HG02870 (cell line): ENCODE data around the gene CAPN5.
"Not testable (repeated sequence)": the region's sequence is repeated elsewhere in the genome, so short reads cannot be mapped to it uniquely, and the experiment has no call there.

Source experiments
- ATAC-seq: cut with Tn5 transposase; IDR thresholded peaks from one replicate; pipeline ENCODE4 v1.9.1; 2021; ENCODE audit warnings: mild to moderate bottlenecking, moderate library complexity; ENCODE audit not compliant: unreplicated experiment

Gene CAPN5

GRCh38 chr11:77094841-77095365 is 28.1 kb downstream of the CAPN5 start:
- no peak for ATAC-seq

GRCh38 chr11:77095551-77096490 is 29.1 kb downstream of the CAPN5 start:
- no peak for ATAC-seq

GRCh38 chr11:77096591-77097019 is 29.8 kb downstream of the CAPN5 start:
- ATAC-seq, result no peak

- ATAC-seq, result not testable (repeated sequence)
Measured at GRCh38 chr11:77097180-77097579, 30.4 kb downstream of the CAPN5 start.

DNA sequence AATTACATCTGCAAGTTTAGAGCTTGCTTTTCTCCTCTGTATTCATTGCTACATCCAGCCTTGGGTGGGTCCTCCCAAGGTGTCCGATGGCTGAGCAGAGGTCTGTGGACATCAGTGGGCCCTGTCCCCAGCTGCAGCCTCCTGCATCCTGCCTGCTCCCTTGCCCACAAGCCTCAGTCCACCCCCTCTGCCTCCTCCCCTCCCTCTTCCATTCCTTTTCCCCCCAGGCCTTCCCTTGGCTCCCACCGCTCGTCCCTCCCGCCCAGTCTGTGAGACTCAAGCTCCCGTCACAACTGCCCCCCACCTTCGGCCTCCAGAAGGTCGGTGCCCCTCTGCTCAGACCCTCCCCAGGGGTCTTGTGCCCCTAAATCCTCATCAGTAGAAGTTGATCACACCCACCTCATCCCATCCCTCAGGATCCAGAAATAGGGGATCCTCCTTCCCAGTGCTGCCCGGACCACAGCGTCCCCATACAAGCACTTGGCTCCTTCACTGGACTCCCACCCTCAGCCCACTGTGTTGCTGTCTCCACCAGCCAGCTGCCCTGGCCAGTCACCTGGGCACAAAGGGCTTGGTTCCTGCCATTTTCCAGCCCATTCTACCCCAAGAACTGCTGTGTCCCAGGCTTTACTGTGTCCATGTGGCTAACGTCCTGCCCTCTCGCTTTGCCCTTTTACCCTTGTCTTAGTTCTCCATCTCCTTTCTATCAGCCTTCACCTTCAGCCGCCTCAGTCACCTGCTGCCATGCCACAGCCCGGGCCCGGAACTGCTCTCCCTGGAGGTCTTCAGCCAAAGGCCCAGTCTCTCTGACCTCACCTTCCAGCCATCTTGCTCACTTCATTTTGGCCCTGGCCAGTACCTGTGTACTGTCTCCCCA is 33.6 kb downstream of the CAPN5 start:
- no peak for ATAC-seq

DNA sequence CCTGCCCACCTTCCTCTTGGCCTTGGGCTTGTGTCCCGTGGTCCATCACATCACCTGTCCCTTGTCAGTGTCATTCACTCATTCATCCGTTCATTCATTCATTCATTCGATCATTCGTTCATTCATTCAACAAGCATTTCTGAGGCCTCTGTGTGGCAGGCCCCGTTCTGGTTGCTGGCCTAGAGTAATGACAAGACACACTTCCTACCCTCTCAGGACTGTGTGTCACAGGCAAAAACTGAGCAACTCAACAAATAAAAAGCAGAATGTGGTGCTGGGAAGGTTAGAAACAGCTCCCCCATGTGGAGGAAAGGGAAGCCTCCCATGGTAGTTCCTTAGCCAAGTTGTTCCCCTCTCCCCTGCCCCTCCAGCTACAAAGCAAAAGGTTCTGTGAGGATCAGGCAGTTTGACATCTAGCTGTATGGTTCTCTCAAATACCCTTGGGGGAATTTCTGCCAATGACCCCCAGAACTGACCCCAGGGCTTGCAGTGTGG is 34.3 kb downstream of the CAPN5 start:
- ATAC-seq, result no peak

DNA sequence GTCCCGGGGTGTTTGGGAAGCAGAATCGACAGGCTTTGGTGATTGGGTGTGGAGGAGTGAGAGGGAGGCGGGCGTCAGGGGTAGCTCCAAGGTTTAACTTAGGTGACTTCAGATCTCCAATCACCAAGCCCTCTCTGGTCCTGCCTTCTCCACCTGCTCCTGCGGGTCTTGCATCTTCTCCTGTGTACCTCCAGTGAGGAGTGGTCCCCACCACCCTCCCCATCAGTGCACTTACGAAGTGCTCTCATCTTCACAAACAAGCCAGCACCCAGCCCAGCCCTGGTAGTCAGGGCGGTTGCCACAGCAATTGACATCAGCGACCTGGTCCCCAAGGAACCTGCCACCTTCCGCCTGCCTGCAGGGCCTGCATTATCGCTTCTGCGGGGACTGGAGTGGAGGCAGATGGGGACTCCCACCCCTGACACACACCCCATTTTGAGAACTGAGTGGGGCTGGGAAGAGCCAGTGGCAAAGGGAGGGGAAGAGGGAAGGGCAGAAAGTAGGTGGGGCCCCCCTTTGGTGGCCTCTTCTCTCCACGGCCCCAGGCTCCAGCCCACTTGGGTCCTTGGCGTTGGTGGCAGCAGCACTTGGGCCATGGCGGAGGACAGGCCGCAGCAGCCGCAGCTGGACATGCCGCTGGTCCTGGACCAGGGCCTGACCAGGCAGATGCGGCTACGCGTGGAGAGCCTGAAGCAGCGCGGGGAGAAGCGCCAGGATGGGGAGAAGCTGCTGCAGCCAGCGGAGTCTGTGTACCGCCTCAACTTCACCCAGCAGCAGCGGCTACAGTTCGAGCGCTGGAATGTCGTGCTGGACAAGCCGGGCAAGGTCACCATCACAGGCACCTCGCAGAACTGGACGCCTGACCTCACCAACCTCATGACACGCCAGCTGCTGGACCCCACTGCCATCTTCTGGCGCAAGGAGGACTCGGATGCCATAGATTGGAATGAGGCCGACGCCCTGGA is 35.8 kb downstream of the CAPN5 start, which contains the start of gene OMP:
Gene OMP, plus strand, starts transcription at position 595 of the 965 bp plus-strand sequence. Its CDS starts 0 bp downstream, at position 595.
- ATAC-seq, result no peak

DNA sequence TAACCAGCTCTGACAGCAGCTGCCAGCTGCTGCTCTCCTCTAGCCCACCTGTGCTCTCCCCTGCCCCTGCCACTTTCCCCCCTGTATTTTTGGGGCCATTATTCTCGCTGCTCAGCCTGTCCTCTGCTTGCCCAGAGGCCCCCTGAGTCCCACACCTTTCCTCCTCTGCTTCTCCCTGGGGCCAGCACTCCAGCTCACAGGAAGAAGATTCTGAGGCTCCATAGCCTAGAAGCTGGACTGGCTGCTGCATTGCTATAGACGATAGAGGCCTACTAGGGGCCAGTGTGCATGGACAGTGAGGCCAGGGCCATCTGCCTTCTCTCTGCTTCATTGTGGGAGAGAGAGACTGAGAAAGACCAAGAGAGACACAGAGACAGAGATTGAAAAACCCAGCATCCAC is 36.5 kb downstream of the CAPN5 start:
- ATAC-seq, result no peak

DNA sequence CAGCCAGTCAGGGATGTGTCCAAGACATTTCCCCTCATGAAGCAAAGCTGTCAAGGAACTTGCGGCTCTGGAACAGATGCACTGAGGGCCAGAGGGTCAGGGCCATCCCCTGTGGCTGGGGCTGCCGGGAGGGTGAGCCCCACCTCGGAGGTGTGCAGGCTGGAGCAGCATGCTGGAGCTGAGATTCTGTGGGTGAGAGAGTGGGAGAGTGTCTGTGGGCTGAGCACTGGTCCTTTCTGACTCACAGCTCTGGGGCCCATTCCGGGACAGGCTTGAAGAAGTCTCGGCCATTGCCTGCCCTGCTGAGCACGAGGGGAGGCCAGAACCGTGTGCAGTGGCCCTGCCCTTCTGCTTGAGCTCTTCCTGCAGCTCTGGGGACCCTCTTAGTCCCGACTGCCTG is 38.0 kb downstream of the CAPN5 start:
- ATAC-seq, result no peak

DNA sequence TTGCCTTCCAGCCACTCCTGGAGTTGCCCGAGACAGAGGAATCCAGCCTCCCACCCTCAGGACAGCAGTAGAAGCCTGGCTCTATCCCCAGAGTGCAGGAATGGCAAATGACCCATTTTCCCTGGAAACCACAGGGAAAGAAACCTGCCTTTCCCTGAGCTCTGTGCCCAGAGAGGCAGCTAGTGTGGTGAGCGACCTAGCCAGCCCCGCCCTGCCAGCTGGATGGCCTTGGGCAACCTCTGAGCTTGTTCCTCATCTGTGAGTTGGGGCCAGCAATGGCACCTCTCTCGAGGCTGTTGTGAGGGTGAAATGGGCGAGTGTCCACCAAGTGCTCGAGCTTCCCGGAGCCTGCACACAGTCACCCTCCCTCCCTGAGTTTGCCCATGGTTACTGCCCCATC is 39.5 kb downstream of the CAPN5 start:
- ATAC-seq, result no peak

DNA sequence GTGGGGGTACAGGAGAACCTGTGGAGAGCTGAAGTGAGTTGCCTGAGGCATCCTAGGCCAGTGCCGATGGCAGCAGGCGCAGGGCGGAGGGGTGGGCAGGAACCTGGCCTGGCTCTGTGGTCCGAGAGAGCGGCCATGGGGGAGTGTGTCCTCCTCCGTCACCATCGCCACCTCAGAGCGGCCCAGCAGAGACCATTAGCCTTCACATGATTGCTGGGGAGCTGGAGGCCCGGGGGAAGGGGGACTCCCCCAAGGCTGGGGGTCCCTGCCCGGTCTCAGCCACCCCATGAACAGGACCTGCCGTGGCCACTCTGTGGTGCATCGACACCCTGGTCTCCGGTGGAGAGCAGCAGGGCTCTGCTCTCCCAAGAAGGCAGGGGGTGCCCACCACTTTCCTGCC is 40.0 kb downstream of the CAPN5 start:
- no peak for ATAC-seq

DNA sequence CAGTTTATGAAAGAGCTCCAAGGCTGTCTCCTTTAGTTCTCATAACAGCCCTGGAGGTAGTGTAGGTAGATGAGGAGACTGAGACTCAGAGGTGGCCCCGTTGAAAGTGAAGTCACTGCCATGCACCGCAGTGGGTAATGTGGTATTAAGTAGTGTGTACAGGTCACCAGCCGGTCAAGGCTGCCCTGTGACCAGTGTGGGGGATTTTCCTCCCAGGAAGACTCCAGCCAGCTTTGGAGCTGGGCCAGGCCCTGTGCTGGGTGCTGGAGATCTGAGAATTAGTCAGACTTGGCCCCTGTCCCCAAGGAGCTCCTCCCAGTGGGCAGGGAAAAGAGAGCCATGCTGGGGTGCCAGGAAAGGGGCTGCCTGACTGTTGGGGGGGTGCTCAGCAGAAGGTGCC is 41.2 kb downstream of the CAPN5 start:
- ATAC-seq, result no peak

DNA sequence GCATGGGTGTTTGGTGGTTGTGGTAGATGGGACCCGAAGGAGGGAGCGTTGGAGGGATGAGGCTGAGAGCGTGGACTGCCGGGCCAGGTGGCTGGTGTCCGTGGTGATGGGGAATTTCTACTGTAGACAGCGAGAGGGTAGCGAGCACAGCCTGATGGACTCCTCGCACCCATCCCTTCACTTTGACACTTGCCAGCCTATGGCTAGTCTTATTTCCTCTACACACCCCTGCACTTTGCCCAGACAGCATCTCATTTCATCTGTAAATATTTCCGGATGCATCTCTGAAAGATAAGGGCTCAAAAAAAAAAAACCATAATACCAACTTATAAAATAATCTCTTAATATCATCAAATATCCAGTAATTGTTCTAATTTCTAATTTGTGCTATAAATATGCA is 41.7 kb downstream of the CAPN5 start:
- ATAC-seq, result no peak

- ATAC-seq, result no peak
Measured at GRCh38 chr11:77109236-77110019, 42.7 kb downstream of the CAPN5 start.

- no peak for ATAC-seq
Measured at GRCh38 chr11:77110836-77111235, 44.1 kb downstream of the CAPN5 start.

- ATAC-seq, result no peak
Measured at GRCh38 chr11:77111277-77111676, 44.5 kb downstream of the CAPN5 start.

DNA sequence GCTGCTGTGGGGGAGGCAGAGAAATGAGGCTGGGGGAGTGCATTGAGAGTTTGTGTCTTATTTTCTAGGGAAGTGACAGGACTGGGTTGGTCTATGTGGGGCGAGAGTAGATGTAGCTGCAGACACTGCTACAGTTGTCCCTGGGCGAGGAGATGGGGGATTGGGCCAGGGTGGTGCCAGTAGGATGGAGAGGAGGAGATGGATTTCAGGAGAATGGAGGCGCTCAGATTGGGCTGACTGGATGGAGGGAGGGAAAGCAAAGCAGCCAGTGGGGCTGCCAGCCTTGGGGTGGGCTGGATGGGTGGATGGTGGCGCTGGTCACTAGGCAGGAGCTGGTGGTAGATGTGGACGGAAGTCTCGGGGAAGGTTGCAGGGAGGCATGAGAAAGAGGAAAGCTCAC is 45.2 kb downstream of the CAPN5 start:
- no peak for ATAC-seq

DNA sequence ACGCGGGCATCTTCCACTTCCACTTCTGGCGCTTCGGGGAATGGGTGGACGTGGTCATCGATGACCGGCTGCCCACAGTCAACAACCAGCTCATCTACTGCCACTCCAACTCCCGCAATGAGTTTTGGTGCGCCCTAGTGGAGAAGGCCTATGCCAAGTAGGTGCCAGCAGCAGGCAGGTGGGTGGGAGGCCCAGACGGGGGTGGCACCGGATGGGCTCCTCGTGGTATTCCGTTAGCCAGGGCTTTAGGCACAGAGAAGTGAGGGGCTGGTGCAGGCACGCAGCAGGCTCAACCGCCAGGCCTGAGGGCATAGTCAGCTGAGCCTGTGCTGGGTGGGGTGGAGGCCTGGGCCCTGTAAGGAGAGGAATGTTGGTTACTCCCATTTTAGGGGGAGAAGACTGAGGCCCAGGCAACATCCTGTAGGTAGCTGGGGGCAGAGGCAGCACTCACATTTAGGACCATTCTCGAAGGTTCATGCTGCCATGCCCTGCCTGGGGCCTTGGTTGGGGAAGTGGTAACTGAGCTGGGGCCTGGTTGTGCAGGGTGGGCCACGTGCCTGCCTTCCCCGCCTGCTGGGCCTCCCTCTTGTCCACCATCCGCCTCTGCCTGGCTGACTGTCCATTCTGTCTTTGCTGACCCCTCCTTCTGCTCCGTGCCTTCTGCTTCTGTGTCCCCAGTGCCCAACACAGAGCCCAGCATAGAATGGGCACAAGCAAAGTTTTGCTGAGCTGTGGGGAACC is 46.0 kb downstream of the CAPN5 start:
- ATAC-seq, result no peak
